GM10266 (cell line): ENCODE measurements around the gene KRT77.

Experiments
- DNase-seq: peaks from one replicate; pipeline ENCODE4 v3.0.0; 2012; ENCODE audit errors: extremely low spot score
- TF ChIP-seq, protein P1 (sequence below): IDR thresholded peaks from 2 replicates; pipeline ENCODE4 v1.5.1; 2012; ENCODE audit warnings: mild to moderate bottlenecking, low read depth; ENCODE audit not compliant: control insufficient read depth, insufficient read depth; ENCODE audit errors: missing control alignments

The KRT77 gene

DNA sequence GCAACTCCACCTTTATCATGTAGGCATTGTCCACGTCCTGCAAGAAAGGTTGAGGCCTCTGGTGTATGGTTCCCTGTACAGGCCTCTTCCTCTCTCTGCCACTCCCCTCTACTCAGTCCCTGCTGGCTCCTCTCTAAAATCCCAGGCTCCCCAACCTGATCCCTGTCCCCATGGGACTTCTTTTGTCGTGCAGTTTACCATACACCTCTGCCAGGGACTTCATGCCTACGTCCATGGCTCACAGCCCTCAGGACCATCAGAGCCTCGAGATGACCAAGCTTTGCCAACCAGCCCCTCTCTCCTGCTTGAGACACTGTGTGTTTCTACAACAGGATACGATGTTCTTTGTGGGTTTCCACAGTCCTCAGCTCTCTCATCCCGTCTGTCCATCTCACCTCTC lies 54.3 kb downstream of the KRT77 start:
- TF ChIP-seq, protein P1, sequence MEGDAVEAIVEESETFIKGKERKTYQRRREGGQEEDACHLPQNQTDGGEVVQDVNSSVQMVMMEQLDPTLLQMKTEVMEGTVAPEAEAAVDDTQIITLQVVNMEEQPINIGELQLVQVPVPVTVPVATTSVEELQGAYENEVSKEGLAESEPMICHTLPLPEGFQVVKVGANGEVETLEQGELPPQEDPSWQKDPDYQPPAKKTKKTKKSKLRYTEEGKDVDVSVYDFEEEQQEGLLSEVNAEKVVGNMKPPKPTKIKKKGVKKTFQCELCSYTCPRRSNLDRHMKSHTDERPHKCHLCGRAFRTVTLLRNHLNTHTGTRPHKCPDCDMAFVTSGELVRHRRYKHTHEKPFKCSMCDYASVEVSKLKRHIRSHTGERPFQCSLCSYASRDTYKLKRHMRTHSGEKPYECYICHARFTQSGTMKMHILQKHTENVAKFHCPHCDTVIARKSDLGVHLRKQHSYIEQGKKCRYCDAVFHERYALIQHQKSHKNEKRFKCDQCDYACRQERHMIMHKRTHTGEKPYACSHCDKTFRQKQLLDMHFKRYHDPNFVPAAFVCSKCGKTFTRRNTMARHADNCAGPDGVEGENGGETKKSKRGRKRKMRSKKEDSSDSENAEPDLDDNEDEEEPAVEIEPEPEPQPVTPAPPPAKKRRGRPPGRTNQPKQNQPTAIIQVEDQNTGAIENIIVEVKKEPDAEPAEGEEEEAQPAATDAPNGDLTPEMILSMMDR, result no peak
- no peak for DNase-seq

DNA sequence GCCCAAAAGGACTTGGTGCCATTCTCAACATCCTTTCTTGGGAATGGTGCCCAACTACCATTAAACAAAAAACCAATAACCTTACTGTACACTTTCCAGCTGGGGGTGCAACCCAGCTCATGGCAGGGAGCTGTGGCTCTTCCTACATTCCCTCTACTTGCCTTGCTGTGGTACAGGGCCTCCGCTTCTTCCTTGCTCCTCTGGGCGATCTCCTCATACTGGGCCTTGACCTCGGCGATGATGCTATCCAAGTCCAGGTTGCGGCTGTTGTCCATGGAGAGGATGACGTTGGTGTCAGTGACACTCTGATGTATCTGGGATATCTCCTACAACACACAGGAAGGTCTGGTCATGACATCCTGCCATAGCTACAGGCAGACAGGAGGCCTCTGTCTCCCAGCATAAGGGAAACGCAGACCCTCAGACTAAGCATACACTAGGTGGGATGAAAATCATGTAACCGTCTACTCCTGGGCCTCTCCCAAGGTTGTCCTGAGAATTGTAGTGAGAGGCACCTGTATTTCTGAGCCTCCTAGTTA lies 55.2 kb downstream of the KRT77 start:
- DNase-seq, result no peak
- TF ChIP-seq, protein P1, result no peak

DNA sequence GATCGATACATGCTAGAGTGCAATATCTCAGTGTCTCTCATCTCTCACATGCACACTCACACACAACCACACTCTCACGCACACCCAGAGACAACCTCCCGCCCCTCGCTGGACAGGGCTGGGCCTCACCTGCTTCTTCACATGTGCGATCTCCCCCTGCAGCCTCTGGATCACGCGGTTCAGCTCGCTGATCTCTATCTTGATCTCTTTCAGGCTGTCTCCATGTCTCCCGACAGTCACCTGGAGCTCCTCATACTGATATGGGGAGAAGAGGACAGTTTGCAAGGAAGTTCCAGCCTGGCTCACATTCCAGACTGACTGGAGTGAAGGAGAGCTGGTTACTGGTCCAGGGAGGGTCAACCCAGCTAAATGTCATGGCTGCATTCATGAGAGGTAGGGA lies 55.7 kb downstream of the KRT77 start:
- TF ChIP-seq, protein P1, result no peak

DNA sequence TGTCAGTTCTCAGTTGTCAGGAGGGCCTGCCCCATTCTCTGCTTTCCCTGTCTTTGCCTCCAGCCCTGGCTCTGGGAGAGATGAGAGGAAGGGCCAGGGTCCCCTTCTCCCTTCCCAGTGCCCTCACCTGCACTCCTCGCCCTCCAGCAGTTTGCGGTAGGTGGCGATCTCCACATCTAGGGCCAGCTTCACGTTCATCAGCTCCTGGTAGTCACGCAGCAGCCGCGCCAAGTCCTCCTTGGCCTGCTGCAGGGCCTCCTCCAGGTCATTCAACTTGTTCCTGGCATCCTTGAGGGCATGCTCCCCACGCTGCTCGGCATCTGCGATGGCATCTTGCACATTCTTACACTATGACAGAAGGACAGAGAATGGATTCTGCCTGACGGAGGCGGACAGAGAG lies 56.7 kb downstream of the KRT77 start:
- no peak for DNase-seq
- TF ChIP-seq, protein P1, result no peak

More for the DNA sequence above, 55.7 kb downstream of the KRT77 start:
- no peak for DNase-seq

DNA sequence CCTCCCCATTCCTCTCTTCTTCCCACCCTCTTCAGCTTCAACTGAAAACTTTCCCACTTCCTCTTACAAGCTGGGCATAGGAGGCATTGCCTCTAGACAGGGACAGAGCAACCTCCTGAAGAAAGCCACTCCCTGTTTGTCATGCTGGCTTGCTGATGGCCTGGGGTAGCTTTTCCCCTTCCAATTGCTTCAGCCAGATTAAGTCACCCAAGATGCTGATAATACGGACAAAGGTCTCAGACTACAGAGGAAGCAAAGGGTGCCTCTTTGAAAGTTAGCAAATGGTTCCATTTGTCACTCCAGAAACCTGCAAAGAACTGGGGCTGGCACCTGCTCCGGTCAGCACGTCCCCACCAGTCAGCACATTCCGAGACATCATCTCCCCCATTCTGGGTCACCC lies 57.3 kb downstream of the KRT77 start:
- no peak for DNase-seq
- TF ChIP-seq, protein P1, result no peak

DNA sequence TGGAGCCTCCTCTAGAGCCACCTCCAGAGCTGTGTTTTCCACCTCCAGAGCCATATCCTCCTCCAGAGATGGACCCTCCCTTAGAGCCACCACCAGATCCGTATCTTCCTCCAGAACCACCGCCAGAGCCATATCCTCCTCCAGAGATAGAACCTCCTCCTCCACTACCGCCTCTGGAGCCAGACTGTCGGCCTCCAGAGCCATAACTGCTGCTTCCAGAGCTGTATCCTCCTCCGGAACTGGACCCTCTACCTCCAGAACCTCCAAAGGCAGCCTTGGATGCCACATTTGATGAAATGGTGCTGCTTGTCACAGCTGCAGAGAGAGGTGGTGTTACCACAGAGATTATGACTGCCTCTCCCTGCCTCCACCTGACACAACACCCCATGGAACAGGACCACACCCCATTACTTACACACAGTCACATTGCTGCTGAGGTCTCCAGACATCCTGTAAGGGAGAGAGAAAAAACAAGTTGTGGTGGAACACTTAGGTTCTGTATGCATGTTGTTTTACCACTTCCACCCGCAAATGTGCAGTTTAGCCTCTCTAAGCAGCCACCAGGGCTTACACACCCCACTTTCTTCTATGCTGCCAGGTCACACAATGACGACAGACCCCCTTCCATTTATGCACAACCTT lies 58.1 kb downstream of the KRT77 start:
- DNase-seq, result no peak
- TF ChIP-seq, protein P1, result no peak

DNA sequence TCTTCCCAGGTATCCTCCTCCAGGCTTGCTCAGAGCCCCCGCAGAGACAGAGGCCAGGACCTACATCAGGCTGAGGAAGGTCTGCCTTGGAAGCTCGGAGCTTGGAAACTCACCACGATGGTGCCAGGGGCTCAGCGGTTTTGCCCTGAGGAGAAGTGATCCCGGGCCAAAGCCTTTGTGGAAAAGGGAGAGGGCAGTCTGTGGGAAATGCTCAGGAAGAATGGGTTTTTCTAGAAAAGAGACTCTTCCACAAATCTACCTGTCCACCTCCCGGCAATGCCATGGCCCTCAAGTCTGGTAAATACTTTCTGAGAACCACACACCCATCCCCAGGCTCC lies 59.3 kb downstream of the KRT77 start:
- TF ChIP-seq, protein P1, result no peak
- DNase-seq, result no peak
